ENCODE data around the gene ABCC3. TPM values are rescaled to one million over a fixed set of nuclear protein-coding genes. Genes with fewer than 3 reads are reported as not detected.

Gene ABCC3
- total and polyA plus RNA-seq, 9 of the 15 experiments (the other 6 are each of a cell fraction or from before 2014, with no cell fraction given): 0.03 to 1.6 (median 0.42) TPM; not detected in 5

DNA sequence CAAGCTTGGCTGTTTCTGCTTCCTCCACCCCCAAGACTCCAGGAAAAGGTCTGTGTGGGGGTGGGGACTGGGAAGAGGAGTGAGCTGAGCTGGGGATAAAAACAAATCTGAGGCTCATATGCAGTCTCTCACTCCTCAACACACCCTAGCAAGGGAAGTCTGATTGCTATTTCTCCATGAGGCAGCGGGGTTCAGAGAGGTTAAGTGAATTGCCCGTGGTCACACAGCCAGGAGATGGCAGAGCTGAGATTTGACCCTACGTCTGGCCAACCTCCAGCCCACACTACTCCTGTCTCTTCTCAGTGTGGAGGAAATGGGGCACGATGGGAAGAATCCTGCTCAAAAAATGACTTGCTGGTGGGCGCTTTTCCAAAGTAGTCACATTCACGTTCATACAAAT lies 4.8 kb upstream of the ABCC3 start:
- TF ChIP-seq BCOR (IDR thresholded peaks at IDR 0.05) (peak; percentile 71), KDM1A (IDR thresholded peaks at IDR 0.05) (peak in 1 of 2 experiments; percentile 61; a peak in 3 of 4 replicates), NR2C1 (IDR thresholded peaks at IDR 0.05) (no peak), NR2C1 (tag; IDR thresholded peaks at IDR 0.05) (no peak), ZFP36 (IDR thresholded peaks at IDR 0.05; ENCODE audit: low read depth, low read length, partially characterized antibody) (peak; percentile 61), EP300 (IDR thresholded peaks at IDR 0.05; ENCODE audit: low read length) (no peak), NR2C2 (CRISPR knock-in tag; IDR thresholded peaks at IDR 0.05) (no peak), NR2C2 (tag; IDR thresholded peaks at IDR 0.05) (no peak), ZNF507 (tag; conservative IDR thresholded peaks at IDR 0.05) (no peak), SETDB1 (IDR thresholded peaks at IDR 0.05; ENCODE audit: low read length) (no peak), THRAP3 (IDR thresholded peaks at IDR 0.05; ENCODE audit: borderline replicate concordance) (no peak), POLR2B (IDR thresholded peaks at IDR 0.05; ENCODE audit: low read depth, partially characterized antibody) (no peak)
- no peak for FAIRE-seq
- peaks cover 0 to 36% of the 10 kb centered on the region in 2 experiments; a peak in 4 of 5 replicates for H3K4me1 ChIP-seq (replicated peaks in 1 of 2; ENCODE audit: control insufficient read depth in 2 of 2, insufficient read depth in 2 of 2, low read length in 2 of 2)
- no TSS peak for BruUV-seq (replicated peaks)
- H3K36me3 ChIP-seq (ENCODE audit: control insufficient read depth, insufficient read depth, low read length): no peaks in the 10 kb centered on the region
- H3K79me2 ChIP-seq (ENCODE audit: control insufficient read depth, insufficient read depth, low read length): no peaks in the 10 kb centered on the region
- ChIA-PET CTCF (ENCODE audit: low intra/inter-chr PET ratio) (interaction anchor here (2.0 kb wide), 1 partner anchor 51 kb away, joined by 9 read pairs; no protein-coding TSS in a partner anchor), POLR2A (interaction anchor here (1.1 kb wide), 1 partner anchor 10 kb away, joined by 4 read pairs; no protein-coding TSS in a partner anchor)
- no peak for DNase-seq (ENCODE audit: extremely low read depth in 1 of 4, low spot score in 3 of 4)
- H2AFZ ChIP-seq (ENCODE audit: low read depth, low read length): no peak overlapping the region
- no peak overlapping the region for H3K4me3 ChIP-seq
- 4% methylated on average over 6 of the region's 6 CpGs for WGBS (ENCODE audit: insufficient coverage, low coverage, missing lambda C conversion rate)
- no peaks in the 10 kb centered on the region for H3K9me3 ChIP-seq (replicated peaks; ENCODE audit: control insufficient read depth, insufficient read depth, low read depth, low read length)
- intact Hi-C loops (cut with micrococcal nuclease): loop anchor here (5.0 kb wide), 1 partner anchor 67 kb away; no protein-coding TSS in a partner anchor
- ATAC-seq: no peak
- H3K9me1 ChIP-seq (ENCODE audit: control insufficient read depth, insufficient read depth, low read length): no peaks in the 10 kb centered on the region
- in situ Hi-C loops (cut with MboI): loop anchor here (5.0 kb wide), 1 partner anchor 83 kb away; the partner anchor contains the start of gene SPATA20
- H3K27ac ChIP-seq (ENCODE audit: extremely low read depth, low read depth, low read length): no peak overlapping the region
- H3K27me3 ChIP-seq (ENCODE audit: control insufficient read depth in 2 of 2, insufficient read depth in 2 of 2, low read length in 2 of 2): peaks cover 27 to 66% of the 10 kb centered on the region in 2 experiments
- no peak overlapping the region; a peak in 1 of 4 replicates for H3K9ac ChIP-seq (ENCODE audit: insufficient read depth in 1 of 2, low read depth in 2 of 2, low read length in 2 of 2)
- H3K4me2 ChIP-seq (ENCODE audit: insufficient read depth, low read length): no peak overlapping the region
- H4K20me1 ChIP-seq (replicated peaks; ENCODE audit: control insufficient read depth, insufficient read depth, low read length): no peaks in the 10 kb centered on the region
